ENCODE measurements around the gene PMFBP1. TPM values are rescaled to one million over a fixed set of nuclear protein-coding genes. Genes with fewer than 3 reads are reported as not detected.
A peak's percentile ranks its signal among the peaks of the same experiment; 100 is the strongest.

Gene PMFBP1
- total RNA-seq, 1 experiment from 2014 or later = 1.4 TPM

- POLR2A ChIA-PET = no interaction called here
- intact Hi-C loops (cut with micrococcal nuclease) = no loop called here
- CTCF ChIA-PET = no interaction called here
- no TSS peak for BruUV-seq (replicated peaks)
- peak; percentile 41 for DNase-seq (ENCODE audit: unreplicated experiment)
- no peaks in the 10 kb centered on the region for H3K27me3 Mint-ChIP-seq (ENCODE audit: insufficient read depth, unreplicated experiment)
- H3K4me3 Mint-ChIP-seq (ENCODE audit: unreplicated experiment) = no peak overlapping the region
- TF ChIP-seq CTCF (IDR thresholded peaks at IDR 0.05; ENCODE audit: unreplicated experiment) = no peak
- H3K4me1 Mint-ChIP-seq (ENCODE audit: insufficient read depth, unreplicated experiment) = peaks cover 5% of the 10 kb centered on the region
- H3K27ac Mint-ChIP-seq (ENCODE audit: low read depth, unreplicated experiment) = no peak overlapping the region
- peaks cover 8% of the 10 kb centered on the region for H3K9me3 Mint-ChIP-seq (ENCODE audit: unreplicated experiment)
- no peaks in the 10 kb centered on the region for H3K36me3 Mint-ChIP-seq (ENCODE audit: insufficient read depth, unreplicated experiment)
Measured at GRCh38 chr16:72189865-72190371, 18.0 kb upstream of the PMFBP1 start.

GRCh38 chr16:72188541-72188940, 16.6 kb upstream of the PMFBP1 start:
- ChIA-PET CTCF (interaction anchor here (0.6 to 1.0 kb wide), 3 partner anchors 89 to 632 kb away, joined by 3 to 4 read pairs (median 3); no protein-coding TSS in a partner anchor), POLR2A (no interaction called here)
- H3K9me3 Mint-ChIP-seq (ENCODE audit: unreplicated experiment) = peaks cover 8% of the 10 kb centered on the region
- DNase-seq (ENCODE audit: unreplicated experiment) = no peak
- no peak overlapping the region for H3K4me3 Mint-ChIP-seq (ENCODE audit: unreplicated experiment)
- no peaks in the 10 kb centered on the region for H3K27me3 Mint-ChIP-seq (ENCODE audit: insufficient read depth, unreplicated experiment)
- H3K4me1 Mint-ChIP-seq (ENCODE audit: insufficient read depth, unreplicated experiment) = peaks cover 5% of the 10 kb centered on the region
- intact Hi-C loops (cut with micrococcal nuclease) = no loop called here
- no TSS peak for BruUV-seq (replicated peaks)
- TF ChIP-seq CTCF (IDR thresholded peaks at IDR 0.05; ENCODE audit: unreplicated experiment) = no peak
- no peak overlapping the region for H3K27ac Mint-ChIP-seq (ENCODE audit: low read depth, unreplicated experiment)
- no peaks in the 10 kb centered on the region for H3K36me3 Mint-ChIP-seq (ENCODE audit: insufficient read depth, unreplicated experiment)

GRCh38 chr16:72187551-72187950, 15.6 kb upstream of the PMFBP1 start:
- intact Hi-C loops (cut with micrococcal nuclease) = no loop called here
- Mint-ChIP-seq H3K4me1 (ENCODE audit: insufficient read depth, unreplicated experiment) (peaks cover 5% of the 10 kb centered on the region), H3K27me3 (ENCODE audit: insufficient read depth, unreplicated experiment) (no peaks in the 10 kb centered on the region), H3K36me3 (ENCODE audit: insufficient read depth, unreplicated experiment) (no peaks in the 10 kb centered on the region), H3K9me3 (ENCODE audit: unreplicated experiment) (peaks cover 8% of the 10 kb centered on the region), H3K4me3 (ENCODE audit: unreplicated experiment) (no peak overlapping the region), H3K27ac (ENCODE audit: low read depth, unreplicated experiment) (no peak overlapping the region)
- no peak for DNase-seq (ENCODE audit: unreplicated experiment)
- ChIA-PET CTCF (interaction anchor here (0.6 kb wide), 1 partner anchor 588 kb away, joined by 3 read pairs; no protein-coding TSS in a partner anchor), POLR2A (no interaction called here)
- TF ChIP-seq CTCF (IDR thresholded peaks at IDR 0.05; ENCODE audit: unreplicated experiment) = no peak
- no TSS peak for BruUV-seq (replicated peaks)

GRCh38 chr16:72182976-72183375, 11.0 kb upstream of the PMFBP1 start:
- intact Hi-C loops (cut with micrococcal nuclease) = no loop called here
- DNase-seq (ENCODE audit: unreplicated experiment) = no peak
- Mint-ChIP-seq H3K27me3 (ENCODE audit: insufficient read depth, unreplicated experiment) (no peaks in the 10 kb centered on the region), H3K4me3 (ENCODE audit: unreplicated experiment) (no peak overlapping the region), H3K27ac (ENCODE audit: low read depth, unreplicated experiment) (no peak overlapping the region), H3K4me1 (ENCODE audit: insufficient read depth, unreplicated experiment) (no peaks in the 10 kb centered on the region), H3K36me3 (ENCODE audit: insufficient read depth, unreplicated experiment) (no peaks in the 10 kb centered on the region), H3K9me3 (ENCODE audit: unreplicated experiment) (no peaks in the 10 kb centered on the region)
- BruUV-seq (replicated peaks) = no TSS peak
- CTCF ChIA-PET = no interaction called here
- POLR2A ChIA-PET = interaction anchor here (0.6 to 0.7 kb wide), 2 partner anchors 97 to 124 kb away, joined by 3 read pairs; no protein-coding TSS in a partner anchor
- no peak for TF ChIP-seq CTCF (IDR thresholded peaks at IDR 0.05; ENCODE audit: unreplicated experiment)

Data from MCF 10A (cell line).